WERI-Rb-1 (cell line): Measurements from ENCODE around the gene GUCY1A2.
"Not testable (repeated sequence)": the region's sequence is repeated elsewhere in the genome, so short reads cannot be mapped to it uniquely, and the experiment has no call there.

ENCODE experiments used
- DNase-seq: peaks from one replicate; pipeline ENCODE4 v3.0.0-alpha.2; 2020
- H3K27ac ChIP-seq: fragments of 250-450 bp; sonication (Bioruptor Pico); 2 replicates; pipeline ENCODE4 v1.5.1; 2020; ENCODE audit warnings: mild to moderate bottlenecking, moderate library complexity
- H3K27me3 ChIP-seq: fragments of 250-450 bp; sonication (Bioruptor Pico); 2 replicates; pipeline ENCODE4 v1.5.1; 2021; ENCODE audit warnings: mild to moderate bottlenecking, low read depth, moderate library complexity; ENCODE audit not compliant: insufficient read depth, severe bottlenecking
- H3K36me3 ChIP-seq: fragments of 250-450 bp; sonication (Bioruptor Pico); 2 replicates; pipeline ENCODE4 v1.5.1; 2020; ENCODE audit warnings: mild to moderate bottlenecking, moderate library complexity
- H3K4me3 ChIP-seq: 2 replicates; pipeline ENCODE4 v1.5.1; 2011; ENCODE audit warnings: low read depth, mild to moderate bottlenecking, control low read depth, low read length
- H3K9me3 ChIP-seq: fragments of 250-450 bp; sonication (Bioruptor Pico); 2 replicates; pipeline ENCODE4 v1.5.1; 2021; ENCODE audit warnings: mild to moderate bottlenecking, moderate library complexity; ENCODE audit not compliant: severe bottlenecking
- CTCF ChIP-seq: IDR thresholded peaks from 2 replicates; pipeline ENCODE4 v1.5.1; 2011; ENCODE audit warnings: low read depth, mild to moderate bottlenecking, control low read depth, inconsistent platforms, low read length

The GUCY1A2 gene

GRCh38 chr11:106828976-106829375 lies 189.3 kb downstream of the GUCY1A2 start:
- Histone ChIP-seq H3K4me3 (no peak overlapping the region), H3K36me3 (no peaks in the 10 kb centered on the region), H3K9me3 (no peaks in the 10 kb centered on the region), H3K27ac (no peak overlapping the region), H3K27me3 (no peaks in the 10 kb centered on the region)
- no peak for TF ChIP-seq CTCF
- no peak for DNase-seq

GRCh38 chr11:106828576-106828975 lies 189.7 kb downstream of the GUCY1A2 start:
- no peak overlapping the region for H3K27ac ChIP-seq
- no peak for TF ChIP-seq CTCF
- no peak for DNase-seq
- H3K9me3 ChIP-seq, result no peaks in the 10 kb centered on the region
- no peaks in the 10 kb centered on the region for H3K27me3 ChIP-seq
- no peaks in the 10 kb centered on the region for H3K36me3 ChIP-seq
- no peak overlapping the region for H3K4me3 ChIP-seq

- Histone ChIP-seq H3K4me3 (no peak overlapping the region), H3K27me3 (no peaks in the 10 kb centered on the region), H3K27ac (no peak overlapping the region), H3K9me3 (no peaks in the 10 kb centered on the region), H3K36me3 (no peaks in the 10 kb centered on the region)
- TF ChIP-seq CTCF, result no peak
- no peak for DNase-seq
Observed at GRCh38 chr11:106827687-106828086, 190.6 kb downstream of the GUCY1A2 start.

- not testable (repeated sequence) for H3K27me3 ChIP-seq, H3K27ac ChIP-seq, H3K9me3 ChIP-seq, H3K4me3 ChIP-seq, DNase-seq, H3K36me3 ChIP-seq
Observed at GRCh38 chr11:106826558-106826957, 191.7 kb downstream of the GUCY1A2 start.

- H3K9me3 ChIP-seq, result no peaks in the 10 kb centered on the region
- no peak for DNase-seq
- no peaks in the 10 kb centered on the region for H3K36me3 ChIP-seq
- no peak overlapping the region for H3K4me3 ChIP-seq
- TF ChIP-seq CTCF, result no peak
- no peaks in the 10 kb centered on the region for H3K27me3 ChIP-seq
- H3K27ac ChIP-seq, result no peak overlapping the region
Observed at GRCh38 chr11:106821826-106822225, 196.4 kb downstream of the GUCY1A2 start.

GRCh38 chr11:106821291-106821690 lies 197.0 kb downstream of the GUCY1A2 start:
- Histone ChIP-seq H3K27me3 (no peaks in the 10 kb centered on the region), H3K36me3 (no peaks in the 10 kb centered on the region), H3K4me3 (no peak overlapping the region), H3K9me3 (no peaks in the 10 kb centered on the region), H3K27ac (no peak overlapping the region)
- no peak for TF ChIP-seq CTCF
- DNase-seq, result no peak
